Pancreas (tissue), 10 donors: ENCODE measurements around the gene STXBP5. TPM values are rescaled to one million over a fixed set of nuclear protein-coding genes. Genes with fewer than 3 reads are reported as not detected.

Source experiments
- ATAC-seq, 4 donors: fragments of 200-7000 bp; cut with Tn5 transposase; one replicate each; pipeline versions ENCODE4 v1.8.0 to v1.9.1; 2020; ENCODE audit warnings: mild to moderate bottlenecking in 4 of 4, moderate library complexity in 4 of 4
- DNase-seq, 6 donors: peaks; one replicate each; pipeline ENCODE4 v3.0.0-alpha.2; 2020
- FAIRE-seq: peaks from 2 replicates; lab custom pipeline; 2012; peaks lifted over from hg19 to GRCh38; lab: Jason Lieb, UNC
- H3K27ac ChIP-seq, 4 donors: fragments of 200-600 bp; sonication (generic); 1 replicate in 3 of 4; 2 replicates in 1 of 4; pipeline versions ENCODE4 v1.5.0 to v1.8.0; 2020
- H3K27me3 ChIP-seq, 4 donors: fragments of 200-600 bp; one replicate each; pipeline ENCODE4 v1.8.0; 2021
- H3K36me3 ChIP-seq, 3 donors: fragments of 200-600 bp; sonication (generic) in 1 of 3; one replicate each; pipeline versions ENCODE4 v1.5.0 to v1.8.0; 2020 to 2021
- H3K4me1 ChIP-seq, 3 donors: fragments of 200-600 bp; one replicate each; pipeline ENCODE4 v1.8.0; 2021
- H3K4me3 ChIP-seq, 4 donors: fragments of 200-600 bp; sonication (generic) in 2 of 4; one replicate each; pipeline versions ENCODE4 v1.5.0 to v1.8.0; 2020 to 2021
- H3K9me3 ChIP-seq, 4 donors: fragments of 200-600 bp; one replicate each; pipeline ENCODE4 v1.8.0; 2021
- CTCF ChIP-seq, 4 donors: fragments of 200-600 bp; sonication (generic) in 3 of 4; IDR thresholded peaks; one replicate each; pipeline versions ENCODE4 v1.5.0 to v1.8.0; 2021; ENCODE audit warnings: antibody characterized with exemption in 4 of 4
- WGBS, 2 donors: extraction: QIAGEN DNeasy Blood & Tissue Kit; methylation state at CpG; one replicate each; pipeline ENCODE4 v1.1.7; 2013; 5-methylcytosine and 5-hydroxymethylcytosine counted together
- intact Hi-C, 3 donors: fragments of 100-400 bp; cut with DNase I; formaldehyde crosslinking; loops; one replicate each; pipeline versions ENCODE4 v1.11.1 to v1.14.2; 2022
- polyA plus RNA-seq, 2 donors: library from polyadenylated mRNA; stranded (reverse); fragments of 200-250 nt; gene quantifications; one replicate each; pipeline ENCODE4 v1.2.3, GENCODE V29; 2013
- total RNA-seq, 6 donors: library from RNA; stranded (reverse); fragmentation: NEBNext Ultra II Directional in 4 of 6; extraction: Animal tissue kit (Norgen Biotek cat#: 25700) in 4 of 6; gene quantifications; one replicate each; pipeline versions ENCODE4 v1.2.1 to v1.2.4, GENCODE V29; 2021 to 2023
- donor health status: healthy with polysubstance abuse.
- donor health status: DM: no; HTN: no; CAD: no; lungs with moderate emphysema.
- donor health status: DM: no; HTN: no; CAD: no.
- donor health status: control.
- donor health status: control.
- donor health status: Bipolar disorder and iron deficiency.
- donor health status: DM: yes; HTN: yes; CAD: no.
- donor health status: DM: no; HTN: no; CAD: no.
- donor health status: DM: no; HTN: no; CAD: no.
- donor health status: DM: yes; HTN: yes; CAD: no.

STXBP5 gene
- total and polyA plus RNA-seq, 8 donors: 11.9 to 25.8 (median 23.1) TPM

- DNase-seq (no peak), FAIRE-seq (no peak), ATAC-seq (no peak)
- H3K27ac ChIP-seq: no peak overlapping the region
- intact Hi-C loops: no loop called here
- no peak for TF ChIP-seq CTCF (IDR thresholded peaks at IDR 0.05)
- H3K9me3 ChIP-seq: no peaks in the 10 kb centered on the region
- no peaks in the 10 kb centered on the region for H3K4me1 ChIP-seq
- H3K36me3 ChIP-seq: peaks cover 0 to 21% (median 4%) of the 10 kb centered on the region in 3 donors
- WGBS, 2 donors: 88 to 94% methylated on average over 1 of the region's 1 CpG
- H3K4me3 ChIP-seq: no peak overlapping the region
- no peaks in the 10 kb centered on the region for H3K27me3 ChIP-seq
Observed at GRCh38 chr6:147325557-147325956, 121.3 kb downstream of the STXBP5 start.

DNA sequence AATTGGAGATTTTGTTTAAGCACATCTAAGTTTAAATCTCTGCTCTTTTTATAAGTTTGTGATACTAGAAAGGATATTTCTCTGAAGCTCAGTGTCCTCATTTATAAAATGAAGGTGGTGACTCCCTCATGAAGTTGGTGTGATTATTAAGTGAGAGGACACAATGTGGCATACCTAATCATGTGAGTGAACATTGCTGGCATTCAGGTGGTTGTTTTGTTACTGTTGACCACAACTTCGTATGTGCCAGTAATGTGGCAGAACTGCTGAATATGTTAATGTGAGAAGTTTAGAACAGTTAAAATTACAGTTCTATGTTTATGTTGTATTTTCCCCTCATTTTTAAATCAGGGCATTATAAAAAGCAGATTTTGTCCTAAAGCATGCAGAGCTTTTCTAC is 127.2 kb downstream of the STXBP5 start:
- Histone ChIP-seq H3K9me3 (no peaks in the 10 kb centered on the region), H3K4me1 (no peaks in the 10 kb centered on the region), H3K36me3 (peaks cover 0 to 22% (median 4%) of the 10 kb centered on the region in 3 donors), H3K27me3 (no peaks in the 10 kb centered on the region), H3K4me3 (no peak overlapping the region), H3K27ac (no peak overlapping the region)
- FAIRE-seq (no peak), ATAC-seq (no peak), DNase-seq (no peak)
- intact Hi-C loops: no loop called here
- 88 to 97% methylated on average over 1 of the region's 1 CpG for WGBS, 2 donors
- TF ChIP-seq CTCF (IDR thresholded peaks at IDR 0.05): no peak

- no peak for TF ChIP-seq CTCF (IDR thresholded peaks at IDR 0.05)
- 86 to 88% methylated on average over 3 of the region's 3 CpGs for WGBS, 2 donors
- no peaks in the 10 kb centered on the region for H3K27me3 ChIP-seq
- DNase-seq (no peak), FAIRE-seq (no peak), ATAC-seq (no peak)
- intact Hi-C loops: no loop called here
- no peak overlapping the region for H3K27ac ChIP-seq
- H3K9me3 ChIP-seq: no peaks in the 10 kb centered on the region
- peaks cover 0 to 4% (median under 1%) of the 10 kb centered on the region in 3 donors for H3K36me3 ChIP-seq
- H3K4me1 ChIP-seq: peaks cover 0 to 3% (median 0%) of the 10 kb centered on the region in 3 donors
- no peak overlapping the region for H3K4me3 ChIP-seq
Observed at GRCh38 chr6:147337921-147338320, 133.7 kb downstream of the STXBP5 start.

- Histone ChIP-seq H3K4me1 (peaks cover 0 to 3% (median 0%) of the 10 kb centered on the region in 3 donors), H3K4me3 (no peak overlapping the region), H3K27me3 (no peaks in the 10 kb centered on the region), H3K9me3 (no peaks in the 10 kb centered on the region), H3K36me3 (peaks cover 0 to 4% (median 0%) of the 10 kb centered on the region in 3 donors), H3K27ac (no peak overlapping the region)
- ATAC-seq: peak; percentile 16 to 68 (median 36)
- DNase-seq: no peak
- intact Hi-C loops: no loop called here
- no peak for TF ChIP-seq CTCF (IDR thresholded peaks at IDR 0.05)
- 23 to 24% methylated on average over 1 of the region's 1 CpG for WGBS, 2 donors
- no peak for FAIRE-seq
Observed at GRCh38 chr6:147341486-147341885, 137.3 kb downstream of the STXBP5 start.

DNA sequence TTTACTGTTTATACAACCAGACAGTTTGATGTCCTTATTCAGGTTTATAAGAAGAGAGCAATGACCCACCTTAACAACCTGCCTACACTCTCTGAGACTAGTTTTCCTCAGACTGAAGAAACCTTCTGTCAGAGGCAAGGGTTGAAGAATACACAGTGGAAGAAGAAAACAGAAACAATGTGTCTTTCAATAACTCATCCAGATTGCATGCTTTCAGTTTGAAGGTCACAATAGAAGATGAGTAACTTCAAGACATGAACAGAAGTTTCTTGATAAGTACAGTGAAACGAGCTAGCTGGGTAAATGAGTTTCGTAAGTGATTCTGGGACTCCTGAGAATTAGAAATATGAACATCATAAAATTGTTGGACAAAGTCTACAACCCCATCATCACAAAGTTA is 141.7 kb downstream of the STXBP5 start:
- no peaks in the 10 kb centered on the region for H3K9me3 ChIP-seq
- no peaks in the 10 kb centered on the region for H3K27me3 ChIP-seq
- no peak for DNase-seq
- H3K27ac ChIP-seq: no peak overlapping the region
- TF ChIP-seq CTCF (IDR thresholded peaks at IDR 0.05): no peak
- no peak for ATAC-seq
- H3K4me1 ChIP-seq: peaks cover 0 to 3% (median 0%) of the 10 kb centered on the region in 3 donors
- no peaks in the 10 kb centered on the region for H3K36me3 ChIP-seq
- no peak for FAIRE-seq
- intact Hi-C loops: no loop called here
- 85 to 91% methylated on average over 2 of the region's 2 CpGs for WGBS, 2 donors
- no peak overlapping the region for H3K4me3 ChIP-seq
